ENCODE results near the gene CDC25C.
"Not testable (repeated sequence)": the region's sequence is repeated elsewhere in the genome, so short reads cannot be mapped to it uniquely, and the experiment has no call there.

Gene CDC25C

GRCh38 chr5:138275895-138276294 is 55.7 kb downstream of the CDC25C start:
- no peak for DNase-seq (ENCODE audit: low read depth in 2 of 2)

- DNase-seq (ENCODE audit: low read depth in 2 of 2) = no peak
Measured at GRCh38 chr5:138275379-138275782, 56.2 kb downstream of the CDC25C start.

- DNase-seq (ENCODE audit: low read depth in 2 of 2) = peak in 1 of 2 donors; percentile 2
Measured at GRCh38 chr5:138274189-138274853, 57.3 kb downstream of the CDC25C start, which contains the start of gene GFRA3. Gene GFRA3, minus strand, starts transcription at chr5:138274621. Its CDS starts 197 bp downstream, at chr5:138274424.

GRCh38 chr5:138273834-138274188 is 57.8 kb downstream of the CDC25C start:
- DNase-seq (ENCODE audit: low read depth in 2 of 2) = no peak

GRCh38 chr5:138272681-138273080 is 58.9 kb downstream of the CDC25C start:
- DNase-seq (ENCODE audit: low read depth in 2 of 2) = no peak

GRCh38 chr5:138271281-138271680 is 60.3 kb downstream of the CDC25C start:
- no peak for DNase-seq (ENCODE audit: low read depth in 2 of 2)

GRCh38 chr5:138264183-138264582 is 67.4 kb downstream of the CDC25C start:
- DNase-seq (ENCODE audit: low read depth in 2 of 2) = no peak

- no peak for DNase-seq (ENCODE audit: low read depth in 2 of 2)
Measured at GRCh38 chr5:138263581-138263980, 68.0 kb downstream of the CDC25C start.

GRCh38 chr5:138258704-138259292 is 72.8 kb downstream of the CDC25C start:
- no peak for DNase-seq (ENCODE audit: low read depth in 2 of 2)

- no peak for DNase-seq (ENCODE audit: low read depth in 2 of 2)
Measured at GRCh38 chr5:138257583-138257982, 74.0 kb downstream of the CDC25C start.

- DNase-seq (ENCODE audit: low read depth in 2 of 2) = no peak
Measured at GRCh38 chr5:138252944-138253343, 78.7 kb downstream of the CDC25C start.

- not testable (repeated sequence) for DNase-seq (ENCODE audit: low read depth in 2 of 2)
Measured at GRCh38 chr5:138247800-138248199, 83.8 kb downstream of the CDC25C start.

- no peak for DNase-seq (ENCODE audit: low read depth in 2 of 2)
Measured at GRCh38 chr5:138246822-138247221, 84.8 kb downstream of the CDC25C start.

GRCh38 chr5:138246334-138246733 is 85.3 kb downstream of the CDC25C start:
- no peak for DNase-seq (ENCODE audit: low read depth in 2 of 2)

- no peak for DNase-seq (ENCODE audit: low read depth in 2 of 2)
Measured at GRCh38 chr5:138245717-138246116, 85.9 kb downstream of the CDC25C start.

- no peak for DNase-seq (ENCODE audit: low read depth in 2 of 2)
Measured at GRCh38 chr5:138243794-138244193, 87.8 kb downstream of the CDC25C start.

- no peak for DNase-seq (ENCODE audit: low read depth in 2 of 2)
Measured at GRCh38 chr5:138241688-138242571, 89.7 kb downstream of the CDC25C start.

- DNase-seq (ENCODE audit: low read depth in 2 of 2) = no peak
Measured at GRCh38 chr5:138240650-138241385, 90.8 kb downstream of the CDC25C start.

- DNase-seq (ENCODE audit: low read depth in 2 of 2) = no peak
Measured at GRCh38 chr5:138238034-138238433, 93.6 kb downstream of the CDC25C start.
